Hematopoietic multipotent progenitor cell treated with erythropoietin and hydrocortisone succinate and interleukin-3 and kit ligand, for 6 days (in vitro differentiated cells): Measurements from ENCODE around the gene CIROP.
A peak's percentile ranks its signal among the peaks of the same experiment; 100 is the strongest.

ENCODE experiments used
- DNase-seq: peaks from one replicate; pipeline ENCODE4 v3.0.0-alpha.2; 2015

The CIROP gene

GRCh38 chr14:23130871-23131270 lies 26.1 kb upstream of the CIROP start:
- peak; percentile 66 for DNase-seq

GRCh38 chr14:23129759-23130316 lies 25.0 kb upstream of the CIROP start:
- DNase-seq: no peak

- no peak for DNase-seq
Measured at GRCh38 chr14:23128969-23129758, 24.4 kb upstream of the CIROP start.

- DNase-seq: no peak
Measured at GRCh38 chr14:23127861-23128260, 23.1 kb upstream of the CIROP start.

GRCh38 chr14:23126548-23127278 lies 21.9 kb upstream of the CIROP start:
- no peak for DNase-seq

GRCh38 chr14:23125933-23126524 lies 21.2 kb upstream of the CIROP start:
- no peak for DNase-seq

GRCh38 chr14:23125011-23125410 lies 20.2 kb upstream of the CIROP start:
- DNase-seq: no peak

GRCh38 chr14:23124337-23124954 lies 19.7 kb upstream of the CIROP start:
- DNase-seq: no peak

GRCh38 chr14:23123419-23123818 lies 18.6 kb upstream of the CIROP start:
- DNase-seq: peak; percentile 68

- no peak for DNase-seq
Measured at GRCh38 chr14:23122086-23122485, 17.3 kb upstream of the CIROP start.

- DNase-seq: no peak
Measured at GRCh38 chr14:23121361-23121771, 16.6 kb upstream of the CIROP start.

- peak; percentile 93 for DNase-seq
Measured at GRCh38 chr14:23120541-23121251, 15.9 kb upstream of the CIROP start.

- DNase-seq: peak; percentile 68
Measured at GRCh38 chr14:23119363-23120327, 14.9 kb upstream of the CIROP start.

GRCh38 chr14:23118506-23119362 lies 13.9 kb upstream of the CIROP start, which contains the start of gene CEBPE:
CEBPE (minus strand) TSS chr14:23119255; CDS start chr14:23119091, 164 bp downstream.
- no peak for DNase-seq

- DNase-seq: no peak
Measured at GRCh38 chr14:23117371-23118020, 12.7 kb upstream of the CIROP start.

GRCh38 chr14:23115918-23116317 lies 11.1 kb upstream of the CIROP start:
- DNase-seq: no peak

- no peak for DNase-seq
Measured at GRCh38 chr14:23115039-23115731, 10.4 kb upstream of the CIROP start.

- DNase-seq: no peak
Measured at GRCh38 chr14:23114669-23115038, 9.9 kb upstream of the CIROP start.

- no peak for DNase-seq
Measured at GRCh38 chr14:23114120-23114458, 9.3 kb upstream of the CIROP start.
